Mammary epithelial cell (primary cell): ENCODE data around the gene BANK1.

ENCODE experiments used
- EZH2 ChIP-seq: IDR thresholded peaks from 2 replicates; pipeline ENCODE4 v1.6.1; 2012; ENCODE audit warnings: low read length, inconsistent platforms, borderline replicate concordance
- TF ChIP-seq, protein P1 (sequence below), 2 donors: IDR thresholded peaks in 1 of 2; conservative IDR thresholded peaks in 1 of 2; 2 replicates each; pipeline ENCODE4 v1.5.1; 2011 to 2012; ENCODE audit warnings: inconsistent platforms in 2 of 2, low read length in 2 of 2, mild to moderate bottlenecking in 2 of 2, control low read depth in 1 of 2, low read depth in 1 of 2; ENCODE audit not compliant: insufficient read depth in 1 of 2; ENCODE audit errors: extremely low read depth in 1 of 2

- TF ChIP-seq, protein P1, sequence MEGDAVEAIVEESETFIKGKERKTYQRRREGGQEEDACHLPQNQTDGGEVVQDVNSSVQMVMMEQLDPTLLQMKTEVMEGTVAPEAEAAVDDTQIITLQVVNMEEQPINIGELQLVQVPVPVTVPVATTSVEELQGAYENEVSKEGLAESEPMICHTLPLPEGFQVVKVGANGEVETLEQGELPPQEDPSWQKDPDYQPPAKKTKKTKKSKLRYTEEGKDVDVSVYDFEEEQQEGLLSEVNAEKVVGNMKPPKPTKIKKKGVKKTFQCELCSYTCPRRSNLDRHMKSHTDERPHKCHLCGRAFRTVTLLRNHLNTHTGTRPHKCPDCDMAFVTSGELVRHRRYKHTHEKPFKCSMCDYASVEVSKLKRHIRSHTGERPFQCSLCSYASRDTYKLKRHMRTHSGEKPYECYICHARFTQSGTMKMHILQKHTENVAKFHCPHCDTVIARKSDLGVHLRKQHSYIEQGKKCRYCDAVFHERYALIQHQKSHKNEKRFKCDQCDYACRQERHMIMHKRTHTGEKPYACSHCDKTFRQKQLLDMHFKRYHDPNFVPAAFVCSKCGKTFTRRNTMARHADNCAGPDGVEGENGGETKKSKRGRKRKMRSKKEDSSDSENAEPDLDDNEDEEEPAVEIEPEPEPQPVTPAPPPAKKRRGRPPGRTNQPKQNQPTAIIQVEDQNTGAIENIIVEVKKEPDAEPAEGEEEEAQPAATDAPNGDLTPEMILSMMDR (conservative IDR thresholded peaks at IDR 0.05 in 1 of 2, IDR thresholded peaks at IDR 0.05 in 1 of 2; ENCODE audit: extremely low read depth in 1 of 2, insufficient read depth in 1 of 2, low read depth in 1 of 2, low read length in 2 of 2) = no peak
- no peak for TF ChIP-seq EZH2
These were observed 323.6 kb downstream of the BANK1 start for GRCh38 chr4:102114118-102114630.
